Stimulated activated naive B cell treated with anti-CD40 and anti-IgM and Interleukin-4, amounts not matched to agents 10 μg/mL and 1 μg/mL and 100 μg/mL, for 72 hours (primary cell): Measurements from ENCODE around the gene DPT.

Experiments
- ATAC-seq, 2 donors: fragments of 150-1000 bp; cut with Tn5 transposase; replicated peaks; 2 replicates each; pipeline ENCODE4 v1.10.0; 2021; ENCODE audit warnings: moderate library complexity in 1 of 2
- DNase-seq: peaks from one replicate; pipeline ENCODE4 v3.0.0; 2021
- H3K27ac Mint-ChIP-seq: one replicate; pipeline ENCODE4 v1.8.0; 2022; ENCODE audit warnings: mild to moderate bottlenecking, mixed read lengths
- H3K27me3 Mint-ChIP-seq, 2 donors: one replicate each; pipeline ENCODE4 v1.8.0; 2022; ENCODE audit warnings: mixed read lengths in 2 of 2
- H3K36me3 Mint-ChIP-seq, 2 donors: one replicate each; pipeline ENCODE4 v1.8.0; 2022; ENCODE audit warnings: mixed read lengths in 2 of 2, mild to moderate bottlenecking in 1 of 2
- H3K4me1 Mint-ChIP-seq, 2 donors: one replicate each; pipeline ENCODE4 v1.8.0; 2022; ENCODE audit warnings: mixed read lengths in 2 of 2, mild to moderate bottlenecking in 1 of 2
- H3K4me3 Mint-ChIP-seq, 2 donors: one replicate each; pipeline ENCODE4 v1.8.0; 2022; ENCODE audit warnings: mild to moderate bottlenecking in 2 of 2, mixed read lengths in 2 of 2, moderate library complexity in 1 of 2
- H3K9me3 Mint-ChIP-seq, 2 donors: one replicate each; pipeline ENCODE4 v1.8.0; 2022; ENCODE audit warnings: mixed read lengths in 2 of 2, mild to moderate bottlenecking in 1 of 2

The DPT gene

GRCh38 chr1:168676029-168676812 is 52.8 kb downstream of the DPT start:
- Mint-ChIP-seq H3K9me3 (peaks cover 5 to 8% of the 10 kb centered on the region in 2 donors), H3K36me3 (no peaks in the 10 kb centered on the region), H3K27ac (no peak overlapping the region), H3K4me3 (no peak overlapping the region), H3K27me3 (peaks cover 2 to 9% of the 10 kb centered on the region in 2 donors), H3K4me1 (no peaks in the 10 kb centered on the region)
- ATAC-seq (no peak), DNase-seq (no peak)

GRCh38 chr1:168673974-168674683 is 54.9 kb downstream of the DPT start:
- ATAC-seq: no peak
- Mint-ChIP-seq H3K4me3 (no peak overlapping the region), H3K36me3 (no peaks in the 10 kb centered on the region), H3K27ac (no peak overlapping the region), H3K9me3 (peaks cover 5 to 7% of the 10 kb centered on the region in 2 donors), H3K27me3 (no peaks in the 10 kb centered on the region), H3K4me1 (no peaks in the 10 kb centered on the region)
- DNase-seq: no peak

- ATAC-seq (no peak), DNase-seq (no peak)
- H3K27ac Mint-ChIP-seq: no peak overlapping the region
- no peaks in the 10 kb centered on the region for H3K4me1 Mint-ChIP-seq
- H3K27me3 Mint-ChIP-seq: no peaks in the 10 kb centered on the region
- no peaks in the 10 kb centered on the region for H3K36me3 Mint-ChIP-seq
- no peak overlapping the region for H3K4me3 Mint-ChIP-seq
- peaks cover 5 to 7% of the 10 kb centered on the region in 2 donors for H3K9me3 Mint-ChIP-seq
These were observed 56.7 kb downstream of the DPT start for GRCh38 chr1:168672278-168672677.

- H3K36me3 Mint-ChIP-seq: no peaks in the 10 kb centered on the region
- peaks cover 5 to 7% of the 10 kb centered on the region in 2 donors for H3K9me3 Mint-ChIP-seq
- ATAC-seq: no peak
- no peaks in the 10 kb centered on the region for H3K27me3 Mint-ChIP-seq
- DNase-seq: no peak
- no peaks in the 10 kb centered on the region for H3K4me1 Mint-ChIP-seq
- H3K4me3 Mint-ChIP-seq: no peak overlapping the region
- H3K27ac Mint-ChIP-seq: no peak overlapping the region
These were observed 57.2 kb downstream of the DPT start for GRCh38 chr1:168671782-168672181.

- Mint-ChIP-seq H3K4me1 (no peaks in the 10 kb centered on the region), H3K27ac (no peak overlapping the region), H3K4me3 (no peak overlapping the region), H3K27me3 (no peaks in the 10 kb centered on the region), H3K9me3 (peaks cover 1 to 2% of the 10 kb centered on the region in 2 donors), H3K36me3 (no peaks in the 10 kb centered on the region)
- ATAC-seq (no peak), DNase-seq (no peak)
These were observed 63.0 kb downstream of the DPT start for GRCh38 chr1:168665975-168666374.

GRCh38 chr1:168664069-168664834 is 64.8 kb downstream of the DPT start:
- Mint-ChIP-seq H3K36me3 (no peaks in the 10 kb centered on the region), H3K4me3 (no peak overlapping the region), H3K27ac (no peak overlapping the region), H3K27me3 (no peaks in the 10 kb centered on the region), H3K9me3 (no peaks in the 10 kb centered on the region), H3K4me1 (no peaks in the 10 kb centered on the region)
- ATAC-seq: no peak
- DNase-seq: no peak

GRCh38 chr1:168656485-168656884 is 72.5 kb downstream of the DPT start:
- no peaks in the 10 kb centered on the region for H3K36me3 Mint-ChIP-seq
- peaks cover 5 to 8% of the 10 kb centered on the region in 2 donors for H3K27me3 Mint-ChIP-seq
- no peak overlapping the region for H3K27ac Mint-ChIP-seq
- no peak overlapping the region for H3K4me3 Mint-ChIP-seq
- H3K9me3 Mint-ChIP-seq: no peaks in the 10 kb centered on the region
- ATAC-seq (no peak), DNase-seq (no peak)
- H3K4me1 Mint-ChIP-seq: no peaks in the 10 kb centered on the region

- no peak for ATAC-seq
- Mint-ChIP-seq H3K9me3 (no peaks in the 10 kb centered on the region), H3K4me1 (no peaks in the 10 kb centered on the region), H3K27me3 (peaks cover 5 to 8% of the 10 kb centered on the region in 2 donors), H3K27ac (no peak overlapping the region), H3K4me3 (no peak overlapping the region), H3K36me3 (no peaks in the 10 kb centered on the region)
- no peak for DNase-seq
These were observed 74.6 kb downstream of the DPT start for GRCh38 chr1:168654198-168654915.

- Mint-ChIP-seq H3K4me1 (no peaks in the 10 kb centered on the region), H3K27ac (no peak overlapping the region), H3K27me3 (peaks cover 5 to 8% of the 10 kb centered on the region in 2 donors), H3K9me3 (no peaks in the 10 kb centered on the region), H3K36me3 (no peaks in the 10 kb centered on the region), H3K4me3 (no peak overlapping the region)
- ATAC-seq (no peak), DNase-seq (no peak)
These were observed 75.4 kb downstream of the DPT start for GRCh38 chr1:168653567-168653966.

- no peaks in the 10 kb centered on the region for H3K27me3 Mint-ChIP-seq
- H3K27ac Mint-ChIP-seq: no peak overlapping the region
- H3K36me3 Mint-ChIP-seq: no peaks in the 10 kb centered on the region
- H3K9me3 Mint-ChIP-seq: no peaks in the 10 kb centered on the region
- ATAC-seq (no peak), DNase-seq (no peak)
- no peak overlapping the region for H3K4me3 Mint-ChIP-seq
- H3K4me1 Mint-ChIP-seq: no peaks in the 10 kb centered on the region
These were observed 83.3 kb downstream of the DPT start for GRCh38 chr1:168645721-168646120.
